GM12892 (cell line): ENCODE measurements around the gene TPD52L1.
"Not testable (repeated sequence)": the region's sequence is repeated elsewhere in the genome, so short reads cannot be mapped to it uniquely, and the experiment has no call there.

ENCODE experiments used
- DNase-seq: peaks from one replicate; pipeline ENCODE4 v3.0.0; 2011; ENCODE audit not compliant: insufficient read length
- FAIRE-seq: peaks from 2 replicates; lab custom pipeline; 2011; peaks lifted over from hg19 to GRCh38; lab: Jason Lieb, UNC
- POLR2A ChIP-seq: IDR thresholded peaks from 2 replicates; pipeline ENCODE4 v1.6.1; 2011; ENCODE audit warnings: low read depth, low read length, control low read depth
- POLR2AphosphoS5 ChIP-seq: IDR thresholded peaks from 2 replicates; pipeline ENCODE4 v1.6.1; 2011; ENCODE audit warnings: low read depth, low read length, control low read depth
- TAF1 ChIP-seq: IDR thresholded peaks from 2 replicates; pipeline ENCODE4 v1.6.1; 2011; ENCODE audit warnings: low read depth, mild to moderate bottlenecking, control low read depth, low read length, borderline replicate concordance

The TPD52L1 gene

GRCh38 chr6:125144822-125145221 is 8.8 kb upstream of the TPD52L1 start:
- TF ChIP-seq POLR2AphosphoS5 (no peak), TAF1 (no peak), POLR2A (no peak)
- no peak for DNase-seq
- FAIRE-seq: no peak

DNA sequence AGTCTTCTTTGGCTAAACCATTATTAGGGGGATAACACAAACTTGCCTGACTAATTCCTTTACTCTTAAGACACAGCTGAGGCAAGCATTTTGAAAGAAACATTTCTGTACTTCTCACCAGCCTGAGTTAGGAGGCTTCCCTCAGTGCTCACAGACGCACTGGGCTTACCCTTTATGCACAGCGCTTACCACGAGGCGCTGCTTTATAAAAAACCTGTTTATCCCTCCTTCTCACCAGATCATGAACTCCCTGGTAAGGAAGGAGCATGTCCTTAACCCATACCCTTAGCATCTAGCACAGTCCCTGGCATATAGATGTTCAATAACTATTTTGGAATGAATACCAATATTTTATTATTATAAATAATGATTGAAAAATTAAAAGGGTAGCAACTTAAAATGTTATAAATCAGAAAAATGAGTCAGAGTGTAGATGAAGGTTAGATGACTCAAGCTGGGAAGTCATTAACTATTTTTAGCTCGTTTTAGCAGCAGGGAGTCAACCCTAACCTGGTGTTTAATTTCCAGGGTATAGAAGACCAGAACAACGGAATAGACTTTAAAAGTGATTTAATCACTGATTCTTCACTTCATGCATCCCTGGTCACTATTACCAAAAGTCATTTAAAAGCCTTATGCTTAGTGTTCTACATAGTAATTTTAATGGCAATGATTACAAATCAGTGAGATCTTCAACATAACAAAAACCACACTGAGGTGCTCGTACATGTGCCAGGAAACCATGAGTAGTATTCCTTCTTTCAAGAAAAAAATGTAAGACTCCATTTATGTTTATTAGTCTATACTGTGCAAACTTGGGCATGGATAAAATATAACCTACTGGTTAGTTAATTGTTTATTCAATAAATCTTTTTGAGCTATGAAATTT is 4.1 kb upstream of the TPD52L1 start:
- FAIRE-seq: no peak
- no peak for DNase-seq
- TF ChIP-seq POLR2AphosphoS5: no peak
- TF ChIP-seq TAF1: no peak
- no peak for TF ChIP-seq POLR2A

- DNase-seq (no peak), FAIRE-seq (no peak)
- TF ChIP-seq POLR2A (no peak), TAF1 (no peak), POLR2AphosphoS5 (no peak)
Observed at GRCh38 chr6:125151700-125152099, 1.9 kb upstream of the TPD52L1 start.

GRCh38 chr6:125154118-125154760 is 666 bp downstream of the TPD52L1 start:
- FAIRE-seq: no peak
- no peak for TF ChIP-seq TAF1
- no peak for TF ChIP-seq POLR2A
- TF ChIP-seq POLR2AphosphoS5: no peak
- DNase-seq: peak; percentile 10

DNA sequence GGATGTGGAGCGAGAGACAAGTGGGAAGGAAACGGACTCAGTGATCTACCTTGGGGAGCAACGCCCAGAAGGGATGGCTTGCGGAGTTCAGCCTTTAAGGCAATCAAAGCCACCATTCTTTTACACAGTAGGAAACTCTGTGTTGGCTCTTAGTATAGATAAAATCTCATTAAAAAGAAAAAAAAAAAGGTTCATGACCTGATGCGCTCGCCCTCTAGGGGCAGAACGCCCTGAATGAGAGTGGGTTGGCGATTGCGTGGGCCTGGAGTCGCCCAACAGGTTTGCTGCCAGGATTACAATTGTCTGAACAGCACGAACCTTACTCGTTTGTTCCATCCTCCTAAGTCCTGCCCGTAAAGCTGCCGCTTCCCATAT is 1.2 kb downstream of the TPD52L1 start:
- no peak for TF ChIP-seq POLR2A
- TF ChIP-seq TAF1: no peak
- no peak for TF ChIP-seq POLR2AphosphoS5

GRCh38 chr6:125155344-125155743 is 1.8 kb downstream of the TPD52L1 start:
- FAIRE-seq: no peak

More for the DNA sequence above, 1.2 kb downstream of the TPD52L1 start:
- FAIRE-seq: no peak
- DNase-seq: no peak

DNA sequence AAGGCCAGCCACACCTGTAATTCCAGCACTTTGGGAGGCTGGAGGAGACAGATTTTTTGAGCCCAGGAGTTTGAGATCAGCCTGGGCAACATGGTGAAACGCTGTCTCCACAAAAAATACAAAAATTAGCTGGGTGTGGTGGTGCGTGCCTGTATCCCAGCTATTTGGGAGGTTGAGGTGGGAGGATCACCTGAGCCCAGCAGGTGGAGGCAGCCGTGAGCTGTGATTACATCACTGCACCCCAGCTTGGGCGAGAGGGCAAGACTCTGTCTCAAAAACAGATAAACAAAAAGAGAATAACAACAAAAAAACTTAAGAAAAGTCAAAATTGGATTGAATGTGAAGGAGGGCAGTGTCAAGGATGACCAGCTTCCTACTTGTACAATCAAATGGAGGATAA is 2.9 kb downstream of the TPD52L1 start:
- FAIRE-seq: no peak
- TF ChIP-seq POLR2A (no peak), TAF1 (no peak)
- DNase-seq: no peak

More at GRCh38 chr6:125155344-125155743, 1.8 kb downstream of the TPD52L1 start:
- TF ChIP-seq POLR2AphosphoS5 (no peak), POLR2A (no peak), TAF1 (no peak)
- no peak for DNase-seq

DNA sequence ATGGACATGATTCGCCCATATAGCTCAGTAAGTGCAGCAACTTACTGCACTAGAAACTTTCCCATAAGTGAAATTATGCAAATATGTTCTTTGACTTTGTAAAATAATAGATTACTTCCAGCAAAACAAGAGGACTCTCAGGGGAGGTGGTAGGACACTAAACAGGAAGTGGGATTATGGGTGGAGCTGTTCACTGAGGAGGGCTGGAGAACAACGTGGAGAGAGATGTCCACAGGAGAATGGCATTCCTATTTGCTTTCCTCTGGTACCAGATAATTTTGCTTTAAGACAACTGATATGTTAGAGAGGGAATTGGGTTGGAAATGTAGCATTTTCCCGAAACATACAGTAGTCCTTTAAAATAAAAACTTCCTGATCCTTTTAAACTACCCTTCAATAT is 3.7 kb downstream of the TPD52L1 start:
- TF ChIP-seq TAF1 (no peak), POLR2AphosphoS5 (no peak), POLR2A (no peak)
- FAIRE-seq: no peak
- DNase-seq: no peak

DNA sequence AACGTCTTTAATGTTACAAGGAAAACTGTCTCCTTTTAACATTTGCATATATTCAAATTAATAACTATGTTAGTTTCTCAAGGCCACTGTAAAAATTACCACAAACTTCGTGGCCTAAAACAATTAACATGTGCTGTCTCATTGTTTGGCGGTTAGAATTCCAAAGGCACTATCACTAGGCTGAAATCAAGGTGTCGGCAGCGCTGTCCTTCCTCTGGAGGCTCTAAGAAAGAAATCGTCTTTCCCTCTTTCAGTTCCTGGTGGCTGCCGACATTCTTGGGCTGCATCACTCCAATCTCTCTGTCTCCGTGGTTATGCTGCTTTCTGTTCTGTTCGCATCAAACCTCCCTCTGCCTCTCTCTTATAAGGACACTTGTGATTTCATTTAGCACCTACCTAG is 4.2 kb downstream of the TPD52L1 start:
- DNase-seq (no peak), FAIRE-seq (no peak)
- no peak for TF ChIP-seq POLR2AphosphoS5

GRCh38 chr6:125163339-125163738 is 9.8 kb downstream of the TPD52L1 start:
- DNase-seq, FAIRE-seq: not testable (repeated sequence)

DNA sequence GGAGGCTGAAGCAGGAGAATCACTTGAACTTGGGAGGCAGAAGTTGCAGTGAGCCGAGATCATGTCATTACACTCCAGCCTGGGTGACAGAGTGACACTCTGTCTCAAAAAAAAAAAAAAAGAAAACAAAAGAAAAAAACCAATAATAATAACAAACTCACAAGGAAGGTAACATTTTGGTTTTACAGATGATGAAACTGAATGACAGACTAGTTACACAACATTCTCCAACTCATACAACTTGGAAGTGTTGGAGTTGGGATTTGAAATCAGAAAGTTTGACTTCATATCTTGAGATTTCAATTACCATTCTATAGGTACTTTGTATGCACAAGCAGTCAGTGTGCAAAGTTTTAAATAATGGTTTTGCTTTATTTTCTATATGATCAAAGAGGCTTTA is 10.2 kb downstream of the TPD52L1 start:
- TF ChIP-seq TAF1 (no peak), POLR2AphosphoS5 (no peak), POLR2A (no peak)
- DNase-seq: no peak
- FAIRE-seq: no peak

DNA sequence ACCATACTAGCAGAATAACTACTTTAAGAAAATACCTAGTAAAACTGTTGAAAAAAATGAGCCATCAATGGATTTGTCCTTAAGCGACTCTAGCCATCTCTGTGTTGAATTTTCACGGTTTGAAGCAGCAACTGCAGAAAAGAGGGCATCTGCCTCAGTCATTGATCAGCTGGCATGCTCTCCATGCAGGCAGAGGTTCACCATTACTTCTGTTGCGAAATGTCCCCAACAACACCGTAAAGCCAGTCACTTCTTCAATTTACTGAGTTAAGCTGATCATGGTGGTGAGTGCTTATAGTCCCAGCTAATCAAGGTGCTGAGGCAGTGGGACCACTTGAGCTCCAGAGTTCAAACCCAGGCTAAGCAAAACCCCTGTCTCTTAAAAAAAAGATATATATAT is 11.1 kb downstream of the TPD52L1 start:
- no peak for FAIRE-seq
- no peak for DNase-seq

More for the DNA sequence above, 11.1 kb downstream of the TPD52L1 start:
- no peak for TF ChIP-seq POLR2AphosphoS5
- no peak for TF ChIP-seq POLR2A
- TF ChIP-seq TAF1: no peak
